ENCODE measurements around the gene PDCD10.

Gene PDCD10

GRCh38 chr3:167666563-167666962 is 68.1 kb downstream of the PDCD10 start:
- TF ChIP-seq, protein P1, sequence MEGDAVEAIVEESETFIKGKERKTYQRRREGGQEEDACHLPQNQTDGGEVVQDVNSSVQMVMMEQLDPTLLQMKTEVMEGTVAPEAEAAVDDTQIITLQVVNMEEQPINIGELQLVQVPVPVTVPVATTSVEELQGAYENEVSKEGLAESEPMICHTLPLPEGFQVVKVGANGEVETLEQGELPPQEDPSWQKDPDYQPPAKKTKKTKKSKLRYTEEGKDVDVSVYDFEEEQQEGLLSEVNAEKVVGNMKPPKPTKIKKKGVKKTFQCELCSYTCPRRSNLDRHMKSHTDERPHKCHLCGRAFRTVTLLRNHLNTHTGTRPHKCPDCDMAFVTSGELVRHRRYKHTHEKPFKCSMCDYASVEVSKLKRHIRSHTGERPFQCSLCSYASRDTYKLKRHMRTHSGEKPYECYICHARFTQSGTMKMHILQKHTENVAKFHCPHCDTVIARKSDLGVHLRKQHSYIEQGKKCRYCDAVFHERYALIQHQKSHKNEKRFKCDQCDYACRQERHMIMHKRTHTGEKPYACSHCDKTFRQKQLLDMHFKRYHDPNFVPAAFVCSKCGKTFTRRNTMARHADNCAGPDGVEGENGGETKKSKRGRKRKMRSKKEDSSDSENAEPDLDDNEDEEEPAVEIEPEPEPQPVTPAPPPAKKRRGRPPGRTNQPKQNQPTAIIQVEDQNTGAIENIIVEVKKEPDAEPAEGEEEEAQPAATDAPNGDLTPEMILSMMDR (conservative IDR thresholded peaks at IDR 0.05; ENCODE audit: low read depth, low read length): no peak
- no peaks in the 10 kb centered on the region for H4K20me1 ChIP-seq (ENCODE audit: insufficient read depth)
- H3K27ac ChIP-seq: no peak overlapping the region
- H3K79me2 ChIP-seq (ENCODE audit: insufficient read depth, low read depth): no peaks in the 10 kb centered on the region
- no peaks in the 10 kb centered on the region for H3K27me3 ChIP-seq (ENCODE audit: insufficient read depth, low read depth)
- no peak overlapping the region for H2AFZ ChIP-seq (ENCODE audit: low read depth)
- no peak overlapping the region for H3K4me3 ChIP-seq (IDR thresholded peaks at IDR 0.05; ENCODE audit: insufficient read depth, low read depth, low read length)
- no peaks in the 10 kb centered on the region for H3K36me3 ChIP-seq (ENCODE audit: insufficient read depth)
- no peaks in the 10 kb centered on the region for H3K4me1 ChIP-seq (ENCODE audit: low read depth, poor library complexity, severe bottlenecking)
- no peak overlapping the region for H3K4me2 ChIP-seq
- H3K9ac ChIP-seq: no peak overlapping the region

- no peak overlapping the region for H3K9ac ChIP-seq
- no peaks in the 10 kb centered on the region for H3K36me3 ChIP-seq (ENCODE audit: insufficient read depth)
- H3K79me2 ChIP-seq (ENCODE audit: insufficient read depth, low read depth): no peaks in the 10 kb centered on the region
- H2AFZ ChIP-seq (ENCODE audit: low read depth): no peak overlapping the region
- no peak overlapping the region for H3K4me3 ChIP-seq (IDR thresholded peaks at IDR 0.05; ENCODE audit: insufficient read depth, low read depth, low read length)
- no peaks in the 10 kb centered on the region for H3K27me3 ChIP-seq (ENCODE audit: insufficient read depth, low read depth)
- H3K4me1 ChIP-seq (ENCODE audit: low read depth, poor library complexity, severe bottlenecking): no peaks in the 10 kb centered on the region
- H3K4me2 ChIP-seq: no peak overlapping the region
- TF ChIP-seq, protein P1 (conservative IDR thresholded peaks at IDR 0.05; ENCODE audit: low read depth, low read length): no peak
- no peak overlapping the region for H3K27ac ChIP-seq
- H4K20me1 ChIP-seq (ENCODE audit: insufficient read depth): no peaks in the 10 kb centered on the region
These were observed 71.7 kb downstream of the PDCD10 start for GRCh38 chr3:167662919-167663400.

DNA sequence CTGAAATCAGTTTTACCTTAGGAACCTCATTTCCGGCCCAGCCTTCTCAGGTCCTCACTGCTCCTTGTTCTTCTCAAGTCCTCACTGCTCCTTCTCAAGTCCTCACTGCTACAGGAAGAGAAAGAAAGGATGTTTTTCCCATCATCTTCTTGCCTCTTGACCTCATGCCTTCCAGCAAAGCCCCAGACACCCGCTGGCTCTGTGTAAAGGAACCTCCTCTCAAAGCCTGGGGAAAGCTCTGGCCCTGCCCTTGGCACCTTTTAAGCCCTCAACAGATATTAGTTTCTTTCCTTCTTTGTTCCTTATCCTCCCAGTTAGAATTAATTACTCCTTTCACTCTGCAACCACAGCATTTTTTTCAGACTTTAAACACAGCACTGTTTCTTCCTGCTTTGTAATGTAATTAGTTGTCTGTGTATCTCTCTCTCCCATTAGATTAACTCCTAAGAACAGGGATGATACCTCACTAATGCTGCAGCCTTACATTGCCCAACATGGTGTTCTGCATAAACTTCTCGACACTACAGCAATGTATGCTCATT is 76.9 kb downstream of the PDCD10 start:
- Histone ChIP-seq H3K27me3 (ENCODE audit: insufficient read depth, low read depth) (no peaks in the 10 kb centered on the region), H3K36me3 (ENCODE audit: insufficient read depth) (no peaks in the 10 kb centered on the region), H4K20me1 (ENCODE audit: insufficient read depth) (no peaks in the 10 kb centered on the region), H3K4me2 (no peak overlapping the region), H3K27ac (no peak overlapping the region), H3K9ac (no peak overlapping the region), H2AFZ (ENCODE audit: low read depth) (no peak overlapping the region), H3K4me3 (IDR thresholded peaks at IDR 0.05; ENCODE audit: insufficient read depth, low read depth, low read length) (no peak overlapping the region), H3K4me1 (ENCODE audit: low read depth, poor library complexity, severe bottlenecking) (no peaks in the 10 kb centered on the region), H3K79me2 (ENCODE audit: insufficient read depth, low read depth) (no peaks in the 10 kb centered on the region)
- TF ChIP-seq, protein P1 (conservative IDR thresholded peaks at IDR 0.05; ENCODE audit: low read depth, low read length): no peak

DNA sequence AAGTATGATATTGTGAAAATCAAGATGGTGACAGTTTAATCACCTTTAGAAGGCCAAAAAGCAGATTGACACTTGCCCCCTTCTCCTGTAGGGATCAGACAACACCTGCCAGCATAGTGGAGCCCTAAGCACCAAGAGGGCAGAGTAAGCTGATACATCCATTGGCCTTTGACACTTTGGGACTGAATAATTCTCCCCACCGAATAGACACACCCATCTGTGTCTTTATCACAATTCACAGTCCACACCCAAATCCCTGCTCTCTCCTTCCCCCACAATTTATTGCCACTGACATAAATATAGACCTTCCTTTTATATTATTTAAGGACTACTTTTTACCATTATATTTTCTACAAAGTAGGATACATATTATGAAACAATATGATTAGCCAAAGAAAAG is 77.9 kb downstream of the PDCD10 start:
- TF ChIP-seq, protein P1 (conservative IDR thresholded peaks at IDR 0.05; ENCODE audit: low read depth, low read length): no peak
- H3K4me3 ChIP-seq (IDR thresholded peaks at IDR 0.05; ENCODE audit: insufficient read depth, low read depth, low read length): no peak overlapping the region
- H3K36me3 ChIP-seq (ENCODE audit: insufficient read depth): no peaks in the 10 kb centered on the region
- H2AFZ ChIP-seq (ENCODE audit: low read depth): no peak overlapping the region
- no peaks in the 10 kb centered on the region for H4K20me1 ChIP-seq (ENCODE audit: insufficient read depth)
- no peaks in the 10 kb centered on the region for H3K27me3 ChIP-seq (ENCODE audit: insufficient read depth, low read depth)
- H3K79me2 ChIP-seq (ENCODE audit: insufficient read depth, low read depth): no peaks in the 10 kb centered on the region
- no peak overlapping the region for H3K9ac ChIP-seq
- no peak overlapping the region for H3K4me2 ChIP-seq
- H3K27ac ChIP-seq: no peak overlapping the region
- no peaks in the 10 kb centered on the region for H3K4me1 ChIP-seq (ENCODE audit: low read depth, poor library complexity, severe bottlenecking)
